ENCODE measurements around the gene VPS37D. TPM values are rescaled to one million over a fixed set of nuclear protein-coding genes. Genes with fewer than 3 reads are reported as not detected.

VPS37D gene
- polyA plus RNA-seq, 1 donor (not counting 4 experiments of a cell fraction or from before 2014, with no cell fraction given) = 0.81 TPM

- Histone ChIP-seq H3K9ac (ENCODE audit: control insufficient read depth, extremely low read depth, insufficient read depth, low read length) (no peak overlapping the region), H3K9me1 (ENCODE audit: control insufficient read depth, extremely low read depth, insufficient read depth, low read length) (no peaks in the 10 kb centered on the region), H3K4me2 (ENCODE audit: control insufficient read depth, extremely low read depth, insufficient read depth, low read depth, low read length) (no peak overlapping the region), H3K36me3 (ENCODE audit: control insufficient read depth in 2 of 2, extremely low read depth in 1 of 2, insufficient read depth in 2 of 2, low read length in 2 of 2) (no peaks in the 10 kb centered on the region), H4K20me1 (ENCODE audit: control insufficient read depth, extremely low read depth, insufficient read depth, low read length) (no peaks in the 10 kb centered on the region), H3K79me2 (ENCODE audit: control insufficient read depth, insufficient read depth, low read length) (no peaks in the 10 kb centered on the region), H3K27ac (ENCODE audit: control insufficient read depth, insufficient read depth, low read length) (no peak overlapping the region), H3K4me3 (ENCODE audit: control insufficient read depth in 2 of 3, extremely low read depth in 1 of 3, insufficient read depth in 2 of 3, low read depth in 1 of 3, low read length in 3 of 3) (no peak overlapping the region), H3K27me3 (ENCODE audit: control insufficient read depth, extremely low read depth, insufficient read depth, low read length) (peaks cover 46% of the 10 kb centered on the region), H3K9me3 (ENCODE audit: control insufficient read depth, low read depth, low read length) (no peaks in the 10 kb centered on the region), H3K4me1 (ENCODE audit: control insufficient read depth, extremely low read depth, insufficient read depth, low read length) (peaks cover 8% of the 10 kb centered on the region), H2AFZ (ENCODE audit: control insufficient read depth, low read length) (no peak overlapping the region)
- no peak for TF ChIP-seq CTCF (optimal IDR thresholded peaks at IDR 0.05 in 1 of 3, IDR thresholded peaks at IDR 0.05 in 1 of 3, conservative IDR thresholded peaks at IDR 0.05 in 1 of 3; ENCODE audit: extremely low read depth in 1 of 3, insufficient read depth in 2 of 3, low read length in 3 of 3)
- TF ChIP-seq EZH2 (IDR thresholded peaks at IDR 0.05; ENCODE audit: low read length) = no peak
- dilution Hi-C loops (cut with MboI; ENCODE audit: extremely low pct_ligation_motif_present, low sequenced_read_pairs) = no loop called here
- DNase-seq (ENCODE audit: low read depth, low spot score) = no peak
- no peak for FAIRE-seq
These were observed 43.0 kb upstream of the VPS37D start for GRCh38 chr7:73624669-73625001.

- no peak for FAIRE-seq
These were observed 42.4 kb upstream of the VPS37D start for GRCh38 chr7:73625276-73625675.

More at GRCh38 chr7:73625276-73625675, 42.4 kb upstream of the VPS37D start:
- Histone ChIP-seq H3K4me1 (ENCODE audit: control insufficient read depth, extremely low read depth, insufficient read depth, low read length) (peaks cover 8% of the 10 kb centered on the region), H3K4me2 (ENCODE audit: control insufficient read depth, extremely low read depth, insufficient read depth, low read depth, low read length) (no peak overlapping the region), H3K27ac (ENCODE audit: control insufficient read depth, insufficient read depth, low read length) (no peak overlapping the region), H4K20me1 (ENCODE audit: control insufficient read depth, extremely low read depth, insufficient read depth, low read length) (no peaks in the 10 kb centered on the region), H3K79me2 (ENCODE audit: control insufficient read depth, insufficient read depth, low read length) (no peaks in the 10 kb centered on the region), H3K9me3 (ENCODE audit: control insufficient read depth, low read depth, low read length) (no peaks in the 10 kb centered on the region), H3K9me1 (ENCODE audit: control insufficient read depth, extremely low read depth, insufficient read depth, low read length) (no peaks in the 10 kb centered on the region), H3K27me3 (ENCODE audit: control insufficient read depth, extremely low read depth, insufficient read depth, low read length) (peaks cover 46% of the 10 kb centered on the region), H3K9ac (ENCODE audit: control insufficient read depth, extremely low read depth, insufficient read depth, low read length) (no peak overlapping the region), H2AFZ (ENCODE audit: control insufficient read depth, low read length) (no peak overlapping the region), H3K36me3 (ENCODE audit: control insufficient read depth in 2 of 2, extremely low read depth in 1 of 2, insufficient read depth in 2 of 2, low read length in 2 of 2) (no peaks in the 10 kb centered on the region), H3K4me3 (ENCODE audit: control insufficient read depth in 2 of 3, extremely low read depth in 1 of 3, insufficient read depth in 2 of 3, low read depth in 1 of 3, low read length in 3 of 3) (no peak overlapping the region)
- dilution Hi-C loops (cut with MboI; ENCODE audit: extremely low pct_ligation_motif_present, low sequenced_read_pairs) = no loop called here
- TF ChIP-seq CTCF (optimal IDR thresholded peaks at IDR 0.05 in 1 of 3, IDR thresholded peaks at IDR 0.05 in 1 of 3, conservative IDR thresholded peaks at IDR 0.05 in 1 of 3; ENCODE audit: extremely low read depth in 1 of 3, insufficient read depth in 2 of 3, low read length in 3 of 3) (no peak), EZH2 (IDR thresholded peaks at IDR 0.05; ENCODE audit: low read length) (no peak)
- DNase-seq (ENCODE audit: low read depth, low spot score) = no peak
